HG03108 (cell line): ENCODE data around the gene ABCC12.
"Not testable (repeated sequence)": the region's sequence is repeated elsewhere in the genome, so short reads cannot be mapped to it uniquely, and the experiment has no call there.

Experiments used
- ATAC-seq: cut with Tn5 transposase; IDR thresholded peaks from one replicate; pipeline ENCODE4 v1.9.1; 2021; ENCODE audit warnings: moderate library complexity; ENCODE audit not compliant: unreplicated experiment

ABCC12 gene

GRCh38 chr16:48166617-48167016 lies 10.8 kb upstream of the ABCC12 start:
- ATAC-seq, result not testable (repeated sequence)

GRCh38 chr16:48165961-48166578 lies 10.3 kb upstream of the ABCC12 start:
- no peak for ATAC-seq

GRCh38 chr16:48164907-48165715 lies 9.3 kb upstream of the ABCC12 start:
- ATAC-seq, result peak; percentile 79

GRCh38 chr16:48162839-48163410 lies 7.1 kb upstream of the ABCC12 start:
- ATAC-seq, result no peak

- no peak for ATAC-seq
Measured at GRCh38 chr16:48161906-48162305, 6.1 kb upstream of the ABCC12 start.

GRCh38 chr16:48160575-48160974 lies 4.8 kb upstream of the ABCC12 start:
- ATAC-seq, result no peak

- peak; percentile 66 for ATAC-seq
Measured at GRCh38 chr16:48158296-48158695, 2.5 kb upstream of the ABCC12 start.

- no peak for ATAC-seq
Measured at GRCh38 chr16:48157794-48158193, 2.0 kb upstream of the ABCC12 start.

- ATAC-seq, result no peak
Measured at GRCh38 chr16:48157302-48157701, 1.5 kb upstream of the ABCC12 start.

GRCh38 chr16:48156790-48157209 lies 1.0 kb upstream of the ABCC12 start:
- no peak for ATAC-seq

- no peak for ATAC-seq
Measured at GRCh38 chr16:48153774-48154173, 2.0 kb downstream of the ABCC12 start.

- no peak for ATAC-seq
Measured at GRCh38 chr16:48152226-48152625, 3.6 kb downstream of the ABCC12 start.

GRCh38 chr16:48150707-48151106 lies 5.1 kb downstream of the ABCC12 start:
- no peak for ATAC-seq

GRCh38 chr16:48146710-48147109 lies 9.1 kb downstream of the ABCC12 start:
- no peak for ATAC-seq

- no peak for ATAC-seq
Measured at GRCh38 chr16:48146131-48146530, 9.7 kb downstream of the ABCC12 start.

GRCh38 chr16:48143812-48144368 lies 11.9 kb downstream of the ABCC12 start:
- ATAC-seq, result no peak

- no peak for ATAC-seq
Measured at GRCh38 chr16:48140821-48141220, 15.0 kb downstream of the ABCC12 start.

- ATAC-seq, result no peak
Measured at GRCh38 chr16:48139517-48139916, 16.3 kb downstream of the ABCC12 start.

GRCh38 chr16:48138543-48138942 lies 17.2 kb downstream of the ABCC12 start:
- no peak for ATAC-seq

GRCh38 chr16:48137822-48138221 lies 18.0 kb downstream of the ABCC12 start:
- no peak for ATAC-seq

GRCh38 chr16:48136547-48137360 lies 19.0 kb downstream of the ABCC12 start:
- ATAC-seq, result no peak
